22Rv1 (cell line): ENCODE results near the gene MMP3.

Source experiments
- CTCF ChIP-seq: fragments of 450-650 bp; IDR thresholded peaks from 2 replicates; pipeline ENCODE4 v1.5.1; 2017; ENCODE audit warnings: mild to moderate bottlenecking
- ZFX ChIP-seq: fragments of 450-650 bp; IDR thresholded peaks from 2 replicates; pipeline ENCODE4 v1.6.1; 2017; ENCODE audit warnings: antibody characterized with exemption, borderline replicate concordance

GRCh38 chr11:102802341-102802740 lies 41.1 kb downstream of the MMP3 start:
- TF ChIP-seq CTCF (no peak), ZFX (no peak)
